ENCODE results near the gene RPS3. TPM values are rescaled to one million over a fixed set of nuclear protein-coding genes. Genes with fewer than 3 reads are reported as not detected.
A peak's percentile ranks its signal among the peaks of the same experiment; 100 is the strongest.

The RPS3 gene
- total and polyA plus RNA-seq, 2 experiments from 2014 or later = 1,745 to 2,793 TPM

DNA sequence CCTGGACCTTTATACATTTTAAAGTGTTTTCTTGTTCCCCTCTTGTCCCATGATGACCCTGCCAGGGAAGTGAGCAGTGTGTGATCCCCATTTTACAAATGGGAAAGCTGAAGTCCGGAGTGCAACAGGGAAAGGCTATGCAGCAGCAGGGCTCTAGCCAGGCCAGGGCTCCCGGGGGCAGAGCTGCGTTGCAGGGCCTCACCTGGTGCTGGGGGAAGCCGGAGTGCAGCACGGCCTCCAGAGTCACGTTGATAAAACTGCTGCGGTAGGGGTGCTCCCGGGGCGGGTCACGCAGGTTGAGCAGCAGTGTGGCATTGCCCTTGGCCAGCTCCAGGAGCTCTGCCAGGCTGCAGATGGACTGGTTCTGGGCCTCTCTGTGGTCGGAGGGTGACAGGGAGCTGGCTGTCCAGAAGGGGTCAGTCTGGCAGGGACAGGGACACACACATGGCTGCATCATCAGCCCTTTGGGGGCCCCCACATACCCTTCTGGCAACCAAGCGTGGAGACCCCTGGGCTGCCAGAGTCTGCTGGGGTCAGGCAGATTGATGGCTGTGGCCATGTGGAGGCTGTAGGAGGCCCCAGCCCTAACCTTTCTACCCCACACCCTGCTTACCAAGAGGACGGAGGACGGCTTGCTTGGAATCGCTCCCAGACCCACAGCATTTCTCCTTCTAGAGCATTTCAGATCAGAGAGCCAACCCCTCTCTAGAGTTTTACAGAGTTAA, 43.0 kb downstream of the RPS3 start:
- H3K9me2 ChIP-seq (ENCODE audit: insufficient read depth) = no peaks in the 10 kb centered on the region
- Mint-ChIP-seq H3K36me3 (ENCODE audit: low read depth) (no peaks in the 10 kb centered on the region), H3K9me3 (no peaks in the 10 kb centered on the region; the same call in 2 of the 3 replicates), H3K4me1 (peaks cover 25% of the 10 kb centered on the region), H3K27ac (no peak overlapping the region), H3K27me3 (ENCODE audit: insufficient read depth, low read depth, poor library complexity) (peaks cover 2% of the 10 kb centered on the region), H3K4me3 (no peak overlapping the region)
- no peak overlapping the region for H3K27ac ChIP-seq (ENCODE audit: low read depth)
- H3K79me2 ChIP-seq (replicated peaks; ENCODE audit: insufficient read depth) = no peaks in the 10 kb centered on the region
- H4K20me1 ChIP-seq (replicated peaks; ENCODE audit: insufficient read depth) = no peaks in the 10 kb centered on the region
- H3K27me3 ChIP-seq (ENCODE audit: insufficient read depth) = no peaks in the 10 kb centered on the region
- ATAC-seq (no peak), DNase-seq (ENCODE audit: low spot score) (no peak)
- no peak overlapping the region for H3K4me2 ChIP-seq
- TF ChIP-seq REST (IDR thresholded peaks at IDR 0.05; ENCODE audit: unreplicated experiment) = no peak
- TF ChIP-seq, protein P1, sequence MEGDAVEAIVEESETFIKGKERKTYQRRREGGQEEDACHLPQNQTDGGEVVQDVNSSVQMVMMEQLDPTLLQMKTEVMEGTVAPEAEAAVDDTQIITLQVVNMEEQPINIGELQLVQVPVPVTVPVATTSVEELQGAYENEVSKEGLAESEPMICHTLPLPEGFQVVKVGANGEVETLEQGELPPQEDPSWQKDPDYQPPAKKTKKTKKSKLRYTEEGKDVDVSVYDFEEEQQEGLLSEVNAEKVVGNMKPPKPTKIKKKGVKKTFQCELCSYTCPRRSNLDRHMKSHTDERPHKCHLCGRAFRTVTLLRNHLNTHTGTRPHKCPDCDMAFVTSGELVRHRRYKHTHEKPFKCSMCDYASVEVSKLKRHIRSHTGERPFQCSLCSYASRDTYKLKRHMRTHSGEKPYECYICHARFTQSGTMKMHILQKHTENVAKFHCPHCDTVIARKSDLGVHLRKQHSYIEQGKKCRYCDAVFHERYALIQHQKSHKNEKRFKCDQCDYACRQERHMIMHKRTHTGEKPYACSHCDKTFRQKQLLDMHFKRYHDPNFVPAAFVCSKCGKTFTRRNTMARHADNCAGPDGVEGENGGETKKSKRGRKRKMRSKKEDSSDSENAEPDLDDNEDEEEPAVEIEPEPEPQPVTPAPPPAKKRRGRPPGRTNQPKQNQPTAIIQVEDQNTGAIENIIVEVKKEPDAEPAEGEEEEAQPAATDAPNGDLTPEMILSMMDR (conservative IDR thresholded peaks at IDR 0.05; ENCODE audit: low read depth in 2 of 2) = peak in 1 of 2 experiments; percentile 22; a peak in 1 of 4 replicates
- no peaks in the 10 kb centered on the region for H3F3A ChIP-seq (replicated peaks; ENCODE audit: low read depth)
- no peaks in the 10 kb centered on the region for H3K36me3 ChIP-seq (ENCODE audit: insufficient read depth)
- H3K4me1 ChIP-seq (ENCODE audit: insufficient read depth) = 0 out of 2 replicates have a peak, but pooled peaks cover 3% of the 10 kb centered on the region
- H2AFZ ChIP-seq = no peak overlapping the region
- H3K4me3 ChIP-seq = no peak overlapping the region

DNA sequence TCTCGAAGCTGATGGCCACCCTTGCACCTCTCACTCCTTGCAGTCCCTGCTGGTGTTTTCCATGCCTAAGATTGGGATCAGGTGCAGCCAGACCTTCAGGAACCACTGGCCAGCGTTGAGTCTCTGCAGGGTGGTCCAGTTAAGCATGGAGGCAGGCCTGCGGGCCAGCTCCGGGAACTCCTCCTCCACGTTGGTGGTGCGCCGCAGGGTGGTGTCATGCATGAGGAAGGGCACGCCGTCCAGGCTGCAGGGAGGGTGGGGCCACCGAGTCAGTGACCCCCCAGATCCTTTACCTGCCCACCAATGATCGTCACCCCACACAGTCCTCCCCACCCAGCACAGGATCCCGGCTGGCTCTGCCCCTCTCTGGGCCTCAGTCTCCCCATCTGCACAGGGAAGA, 43.7 kb downstream of the RPS3 start:
- H3K4me1 Mint-ChIP-seq = peaks cover 22% of the 10 kb centered on the region
- no peaks in the 10 kb centered on the region for H3K9me2 ChIP-seq (ENCODE audit: insufficient read depth)
- no peaks in the 10 kb centered on the region for H3K79me2 ChIP-seq (replicated peaks; ENCODE audit: insufficient read depth)
- H3K27me3 ChIP-seq (ENCODE audit: insufficient read depth) = no peaks in the 10 kb centered on the region
- H3K9me3 Mint-ChIP-seq = no peaks in the 10 kb centered on the region; the same call in 2 of the 3 replicates
- H3K4me2 ChIP-seq = no peak overlapping the region
- ATAC-seq (no peak), DNase-seq (ENCODE audit: low spot score) (no peak)
- H3K27me3 Mint-ChIP-seq (ENCODE audit: insufficient read depth, low read depth, poor library complexity) = peaks cover 2% of the 10 kb centered on the region
- H3K4me1 ChIP-seq (ENCODE audit: insufficient read depth) = 0 out of 2 replicates have a peak, but pooled peaks cover 3% of the 10 kb centered on the region
- H3K36me3 ChIP-seq (ENCODE audit: insufficient read depth) = no peaks in the 10 kb centered on the region
- no peak overlapping the region for H3K27ac ChIP-seq (ENCODE audit: low read depth)
- H3K4me3 ChIP-seq = no peak overlapping the region
- H3K36me3 Mint-ChIP-seq (ENCODE audit: low read depth) = no peaks in the 10 kb centered on the region
- no peak overlapping the region for H3K27ac Mint-ChIP-seq
- H3F3A ChIP-seq (replicated peaks; ENCODE audit: low read depth) = no peaks in the 10 kb centered on the region
- no peak overlapping the region for H2AFZ ChIP-seq
- no peaks in the 10 kb centered on the region for H4K20me1 ChIP-seq (replicated peaks; ENCODE audit: insufficient read depth)
- H3K4me3 Mint-ChIP-seq = no peak overlapping the region
- TF ChIP-seq EZH2phosphoT487 (IDR thresholded peaks at IDR 0.05; ENCODE audit: unreplicated experiment) (no peak), JUNB (IDR thresholded peaks at IDR 0.05; ENCODE audit: unreplicated experiment) (no peak), ZNF114 (CRISPR knock-in tag; IDR thresholded peaks at IDR 0.05) (no peak), CREB1 (CRISPR knock-in tag; IDR thresholded peaks at IDR 0.05; ENCODE audit: low read depth) (no peak), NANOG (IDR thresholded peaks at IDR 0.05; ENCODE audit: borderline replicate concordance) (no peak), REST (IDR thresholded peaks at IDR 0.05; ENCODE audit: unreplicated experiment) (no peak)
- TF ChIP-seq, protein P1 (conservative IDR thresholded peaks at IDR 0.05; ENCODE audit: low read depth in 2 of 2) = no peak
